Panc1 (cell line): Measurements from ENCODE around the gene ZNRF3. TPM values are rescaled to one million over a fixed set of nuclear protein-coding genes. Genes with fewer than 3 reads are reported as not detected.

ENCODE experiments used
- ATAC-seq: fragments of 200-7000 bp; cut with Tn5 transposase; 2 replicates; pipeline ENCODE4 v1.9.1; 2020; ENCODE audit warnings: mild to moderate bottlenecking, moderate library complexity
- BruUV-seq: library from RNA; stranded (reverse); fragments of 400-500 nt; replicated peaks from 2 replicates; lab custom pipeline; 2021; lab: Mats Ljungman, UMichigan
- CTCF ChIA-PET: fragments of 300-600 bp; sonication (Branson Sonifier 250); formaldehyde crosslinking; loops from one replicate; lab custom pipeline; 2022; ENCODE audit warnings: antibody characterized with exemption; lab: Charles Lee
- POLR2A ChIA-PET: fragments of 300-600 bp; sonication (Branson Sonifier 250); formaldehyde crosslinking; loops from one replicate; lab custom pipeline; 2022; ENCODE audit warnings: antibody characterized with exemption; lab: Charles Lee
- DNase-seq: peaks from one replicate; pipeline ENCODE4 v3.0.0-alpha.2; 2010; ENCODE audit warnings: low read depth, low spot score
- H3K27ac ChIP-seq: 2 replicates; pipeline ENCODE4 v1.5.1; 2011; ENCODE audit warnings: mild to moderate bottlenecking, low read length, inconsistent platforms
- H3K27me3 ChIP-seq: fragments of 200-500 bp; sonication (Bioruptor generic); 2 replicates; pipeline ENCODE4 v1.6.0; 2014; ENCODE audit warnings: low read length, inconsistent platforms; ENCODE audit not compliant: control insufficient read depth, insufficient read depth
- H3K36me3 ChIP-seq: fragments of 200-500 bp; sonication (Bioruptor generic); 2 replicates; pipeline ENCODE4 v1.5.1; 2014; ENCODE audit warnings: inconsistent platforms, mild to moderate bottlenecking, low read length, moderate library complexity; ENCODE audit not compliant: control insufficient read depth, insufficient read depth
- H3K4me1 ChIP-seq: 2 replicates; pipeline ENCODE4 v1.5.1; 2011; ENCODE audit warnings: inconsistent platforms, mild to moderate bottlenecking, low read length, moderate library complexity; ENCODE audit not compliant: control insufficient read depth, insufficient read depth
- H3K4me3 ChIP-seq, 2 experiments: 2 replicates each; pipeline ENCODE4 v1.5.1; 2011 to 2012; ENCODE audit warnings: low read depth in 2 of 2, low read length in 2 of 2, mild to moderate bottlenecking in 2 of 2, inconsistent platforms in 1 of 2, moderate library complexity in 1 of 2
- H3K9me3 ChIP-seq: fragments of 200-500 bp; sonication (Bioruptor generic); 2 replicates; pipeline ENCODE4 v1.5.1; 2014; ENCODE audit warnings: low read depth, mild to moderate bottlenecking, inconsistent platforms, low read length, moderate library complexity; ENCODE audit not compliant: control insufficient read depth, insufficient read depth
- POLR2AphosphoS5 ChIP-seq: IDR thresholded peaks from 2 replicates; pipeline ENCODE4 v1.6.1; 2012; ENCODE audit warnings: mild to moderate bottlenecking, low read depth, low read length, moderate library complexity
- SIN3A ChIP-seq: IDR thresholded peaks from 2 replicates; pipeline ENCODE4 v1.6.1; 2012; ENCODE audit warnings: low read depth, mild to moderate bottlenecking, low read length, moderate library complexity, borderline replicate concordance; ENCODE audit not compliant: insufficient read depth
- TCF7L2 ChIP-seq: IDR thresholded peaks from 2 replicates; pipeline ENCODE4 v1.6.1; 2011; ENCODE audit warnings: mild to moderate bottlenecking, low read depth, low read length, inconsistent platforms
- in situ Hi-C: cut with HindIII; loops from 2 replicates; pipeline ENCODE4 v1.10.0; 2016; ENCODE audit warnings: low sequenced_read_pairs, low pct_unique_long_range_greater_than_20kb
- intact Hi-C: fragments of 100-400 bp; cut with micrococcal nuclease; formaldehyde crosslinking; loops from one replicate; pipeline ENCODE4 v1.10.0; 2022; ENCODE audit not compliant: unreplicated experiment
- total RNA-seq: library from RNA; stranded (reverse); gene quantifications from one replicate; pipeline ENCODE4 v1.2.1, GENCODE V29; 2021; ENCODE audit not compliant: unreplicated experiment
- TF ChIP-seq, protein P1 (sequence below): fragments of 450-650 bp; IDR thresholded peaks from 2 replicates; pipeline ENCODE4 v1.5.1; 2017; ENCODE audit warnings: mild to moderate bottlenecking
- TF ChIP-seq, protein P2 (sequence below), 2 experiments: IDR thresholded peaks; 2 replicates each; pipeline ENCODE4 v1.6.1; 2011 to 2012; ENCODE audit warnings: low read depth in 2 of 2, control low read depth in 1 of 2, low read length in 1 of 2, mild to moderate bottlenecking in 1 of 2, moderate library complexity in 1 of 2; ENCODE audit not compliant: insufficient read depth in 1 of 2

Gene ZNRF3
- total RNA-seq, 1 experiment from 2014 or later: 7.3 TPM

DNA sequence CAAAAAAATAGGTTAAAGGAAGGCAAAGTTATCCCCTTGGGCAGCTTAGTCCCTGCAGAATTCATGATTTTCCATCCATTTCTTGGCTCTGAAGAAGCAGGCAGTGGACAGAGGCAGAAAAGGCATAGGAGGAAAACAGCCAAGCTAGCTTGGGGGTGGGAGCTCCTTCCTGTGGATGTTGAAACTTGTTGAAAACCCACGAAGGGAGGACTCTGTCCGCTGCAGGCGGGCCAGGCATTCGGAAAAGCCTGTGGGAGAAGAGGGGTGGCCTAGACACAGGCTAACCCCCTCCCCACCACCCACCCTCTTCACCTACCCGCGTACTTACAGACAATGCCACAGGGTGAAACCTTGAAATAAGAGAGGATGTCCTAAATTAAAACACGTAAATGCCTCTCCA lies 106.1 kb downstream of the ZNRF3 start:
- TF ChIP-seq, protein P1, sequence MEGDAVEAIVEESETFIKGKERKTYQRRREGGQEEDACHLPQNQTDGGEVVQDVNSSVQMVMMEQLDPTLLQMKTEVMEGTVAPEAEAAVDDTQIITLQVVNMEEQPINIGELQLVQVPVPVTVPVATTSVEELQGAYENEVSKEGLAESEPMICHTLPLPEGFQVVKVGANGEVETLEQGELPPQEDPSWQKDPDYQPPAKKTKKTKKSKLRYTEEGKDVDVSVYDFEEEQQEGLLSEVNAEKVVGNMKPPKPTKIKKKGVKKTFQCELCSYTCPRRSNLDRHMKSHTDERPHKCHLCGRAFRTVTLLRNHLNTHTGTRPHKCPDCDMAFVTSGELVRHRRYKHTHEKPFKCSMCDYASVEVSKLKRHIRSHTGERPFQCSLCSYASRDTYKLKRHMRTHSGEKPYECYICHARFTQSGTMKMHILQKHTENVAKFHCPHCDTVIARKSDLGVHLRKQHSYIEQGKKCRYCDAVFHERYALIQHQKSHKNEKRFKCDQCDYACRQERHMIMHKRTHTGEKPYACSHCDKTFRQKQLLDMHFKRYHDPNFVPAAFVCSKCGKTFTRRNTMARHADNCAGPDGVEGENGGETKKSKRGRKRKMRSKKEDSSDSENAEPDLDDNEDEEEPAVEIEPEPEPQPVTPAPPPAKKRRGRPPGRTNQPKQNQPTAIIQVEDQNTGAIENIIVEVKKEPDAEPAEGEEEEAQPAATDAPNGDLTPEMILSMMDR: no peak
- TF ChIP-seq TCF7L2 (no peak), POLR2AphosphoS5 (no peak), SIN3A (no peak)
- TF ChIP-seq, protein P2, sequence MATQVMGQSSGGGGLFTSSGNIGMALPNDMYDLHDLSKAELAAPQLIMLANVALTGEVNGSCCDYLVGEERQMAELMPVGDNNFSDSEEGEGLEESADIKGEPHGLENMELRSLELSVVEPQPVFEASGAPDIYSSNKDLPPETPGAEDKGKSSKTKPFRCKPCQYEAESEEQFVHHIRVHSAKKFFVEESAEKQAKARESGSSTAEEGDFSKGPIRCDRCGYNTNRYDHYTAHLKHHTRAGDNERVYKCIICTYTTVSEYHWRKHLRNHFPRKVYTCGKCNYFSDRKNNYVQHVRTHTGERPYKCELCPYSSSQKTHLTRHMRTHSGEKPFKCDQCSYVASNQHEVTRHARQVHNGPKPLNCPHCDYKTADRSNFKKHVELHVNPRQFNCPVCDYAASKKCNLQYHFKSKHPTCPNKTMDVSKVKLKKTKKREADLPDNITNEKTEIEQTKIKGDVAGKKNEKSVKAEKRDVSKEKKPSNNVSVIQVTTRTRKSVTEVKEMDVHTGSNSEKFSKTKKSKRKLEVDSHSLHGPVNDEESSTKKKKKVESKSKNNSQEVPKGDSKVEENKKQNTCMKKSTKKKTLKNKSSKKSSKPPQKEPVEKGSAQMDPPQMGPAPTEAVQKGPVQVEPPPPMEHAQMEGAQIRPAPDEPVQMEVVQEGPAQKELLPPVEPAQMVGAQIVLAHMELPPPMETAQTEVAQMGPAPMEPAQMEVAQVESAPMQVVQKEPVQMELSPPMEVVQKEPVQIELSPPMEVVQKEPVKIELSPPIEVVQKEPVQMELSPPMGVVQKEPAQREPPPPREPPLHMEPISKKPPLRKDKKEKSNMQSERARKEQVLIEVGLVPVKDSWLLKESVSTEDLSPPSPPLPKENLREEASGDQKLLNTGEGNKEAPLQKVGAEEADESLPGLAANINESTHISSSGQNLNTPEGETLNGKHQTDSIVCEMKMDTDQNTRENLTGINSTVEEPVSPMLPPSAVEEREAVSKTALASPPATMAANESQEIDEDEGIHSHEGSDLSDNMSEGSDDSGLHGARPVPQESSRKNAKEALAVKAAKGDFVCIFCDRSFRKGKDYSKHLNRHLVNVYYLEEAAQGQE (IDR thresholded peaks at IDR 0.05; ENCODE audit: insufficient read depth in 1 of 2, low read depth in 2 of 2, low read length in 1 of 2): no peak
- Histone ChIP-seq H3K27ac (no peak overlapping the region), H3K4me3 (no peak overlapping the region), H3K9me3 (no peaks in the 10 kb centered on the region), H3K4me1 (no peaks in the 10 kb centered on the region), H3K27me3 (no peaks in the 10 kb centered on the region), H3K36me3 (no peaks in the 10 kb centered on the region)
- BruUV-seq: TSS peak; percentile 48
- DNase-seq (no peak), ATAC-seq (no peak)
- intact Hi-C loops: no loop called here
- ChIA-PET POLR2A (no interaction called here), CTCF (no interaction called here)
- in situ Hi-C loops: no loop called here

DNA sequence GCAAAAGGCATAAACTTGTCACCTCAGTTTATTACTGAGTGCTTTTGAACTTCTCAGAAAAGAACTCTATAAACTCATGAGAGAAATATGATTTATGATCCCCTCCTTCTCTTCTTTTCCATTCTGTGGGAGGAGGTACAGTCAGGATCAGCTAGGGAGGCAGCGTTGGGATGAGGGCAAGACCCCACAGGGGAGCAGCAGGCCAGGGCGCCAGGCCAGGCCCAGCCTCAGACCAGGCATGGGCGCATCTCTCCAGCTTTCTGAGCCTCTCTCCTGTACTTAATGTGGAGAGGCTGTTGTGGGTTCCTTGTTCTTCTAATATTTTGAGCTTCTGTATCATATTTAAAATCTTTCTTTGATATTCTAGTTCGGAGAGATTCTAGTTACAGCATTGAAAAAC lies 106.5 kb downstream of the ZNRF3 start:
- no peak for TF ChIP-seq TCF7L2
- TF ChIP-seq POLR2AphosphoS5: no peak
- no peak for TF ChIP-seq SIN3A
- TF ChIP-seq, protein P2 (IDR thresholded peaks at IDR 0.05; ENCODE audit: insufficient read depth in 1 of 2, low read depth in 2 of 2, low read length in 1 of 2): no peak
- TF ChIP-seq, protein P1: no peak
- intact Hi-C loops (no loop called here), in situ Hi-C loops (no loop called here)
- DNase-seq (no peak), ATAC-seq (no peak)
- Histone ChIP-seq H3K27ac (no peak overlapping the region), H3K4me1 (no peaks in the 10 kb centered on the region), H3K9me3 (no peaks in the 10 kb centered on the region), H3K27me3 (no peaks in the 10 kb centered on the region), H3K36me3 (no peaks in the 10 kb centered on the region), H3K4me3 (no peak overlapping the region)
- ChIA-PET POLR2A (no interaction called here), CTCF (no interaction called here)
- no TSS peak for BruUV-seq
